ENCODE data around the gene SV2B.

The SV2B gene

GRCh38 chr15:91235376-91235775 is 135.3 kb downstream of the SV2B start:
- DNase-seq: no peak

- DNase-seq: no peak
Observed at GRCh38 chr15:91237445-91237844, 137.4 kb downstream of the SV2B start.

- peak; percentile 56 for DNase-seq
Observed at GRCh38 chr15:91238644-91239425, 138.8 kb downstream of the SV2B start.

GRCh38 chr15:91243826-91244225 is 143.8 kb downstream of the SV2B start:
- DNase-seq: peak; percentile 92

- DNase-seq: no peak
Observed at GRCh38 chr15:91244919-91245318, 144.9 kb downstream of the SV2B start.

- no peak for DNase-seq
Observed at GRCh38 chr15:91246998-91247397, 146.9 kb downstream of the SV2B start.

- peak; percentile 56 for DNase-seq
Observed at GRCh38 chr15:91249591-91249990, 149.5 kb downstream of the SV2B start.

GRCh38 chr15:91252322-91252721 is 152.3 kb downstream of the SV2B start:
- DNase-seq: no peak

GRCh38 chr15:91252756-91253155 is 152.7 kb downstream of the SV2B start:
- DNase-seq: no peak

- no peak for DNase-seq
Observed at GRCh38 chr15:91253605-91254004, 153.5 kb downstream of the SV2B start.

- no peak for DNase-seq
Observed at GRCh38 chr15:91254766-91255165, 154.7 kb downstream of the SV2B start.

- peak; percentile 66 for DNase-seq
Observed at GRCh38 chr15:91255670-91256192, 155.7 kb downstream of the SV2B start.

- peak; percentile 25 for DNase-seq
Observed at GRCh38 chr15:91257746-91258414, 157.8 kb downstream of the SV2B start.

GRCh38 chr15:91258415-91258759 is 158.3 kb downstream of the SV2B start:
- DNase-seq: peak; percentile 61

GRCh38 chr15:91259077-91259476 is 159.0 kb downstream of the SV2B start:
- no peak for DNase-seq

- no peak for DNase-seq
Observed at GRCh38 chr15:91261345-91261744, 161.3 kb downstream of the SV2B start.

- DNase-seq: peak; percentile 27
Observed at GRCh38 chr15:91263632-91264531, 163.8 kb downstream of the SV2B start.

- DNase-seq: peak; percentile 89
Observed at GRCh38 chr15:91264651-91265351, 164.7 kb downstream of the SV2B start.

GRCh38 chr15:91265416-91265940 is 165.4 kb downstream of the SV2B start:
- DNase-seq: no peak

- no peak for DNase-seq
Observed at GRCh38 chr15:91268510-91268909, 168.5 kb downstream of the SV2B start.

- no peak for DNase-seq
Observed at GRCh38 chr15:91270747-91271146, 170.7 kb downstream of the SV2B start.

GRCh38 chr15:91271565-91272153 is 171.6 kb downstream of the SV2B start:
- DNase-seq: peak; percentile 59
